OCI-LY3 (cell line): Measurements from ENCODE around the gene SPATA6.

Experiments used
- H2AFZ ChIP-seq: fragments of 200-600, 300-600 bp; shearing (Covaris generic); 2 replicates; pipeline ENCODE4 v1.6.0; 2014; ENCODE audit warnings: antibody characterized with exemption, low read depth, low read length
- H3K27ac ChIP-seq: fragments of 200-600, 300-600 bp; sonication (generic); 2 replicates; pipeline ENCODE4 v1.5.1; 2014; ENCODE audit warnings: mild to moderate bottlenecking, low read length, moderate library complexity, mixed read lengths
- H3K27me3 ChIP-seq: fragments of 200-600, 300-600 bp; sonication (generic); 2 replicates; pipeline ENCODE4 v1.6.1; 2014; ENCODE audit warnings: low read depth, low read length, mixed read lengths
- H3K36me3 ChIP-seq: fragments of 200-600, 300-600 bp; sonication (generic); replicated peaks from 2 replicates; pipeline ENCODE3; 2014; ENCODE audit warnings: low read depth, low read length, mixed read lengths
- H3K4me1 ChIP-seq: fragments of 300-600, 200-600 bp; sonication (generic); 2 replicates; pipeline ENCODE4 v1.6.1; 2014; ENCODE audit warnings: low read length, mixed read lengths
- H3K4me2 ChIP-seq: fragments of 200-600, 300-600 bp; sonication (generic); 2 replicates; pipeline ENCODE4 v1.6.1; 2014; ENCODE audit warnings: low read length, mixed read lengths
- H3K4me3 ChIP-seq: fragments of 300-600, 200-600 bp; sonication (generic); 2 replicates; pipeline ENCODE4 v1.5.1; 2014; ENCODE audit warnings: antibody characterized with exemption, mild to moderate bottlenecking, low read length, moderate library complexity
- H3K79me2 ChIP-seq: fragments of 300-600, 200-600 bp; shearing (Covaris generic); 2 replicates; pipeline ENCODE4 v1.6.1; 2014; ENCODE audit warnings: mild to moderate bottlenecking, low read length, mixed read lengths
- H3K9ac ChIP-seq: fragments of 300-600, 200-600 bp; shearing (Covaris generic); 2 replicates; pipeline ENCODE4 v1.6.0; 2014; ENCODE audit warnings: mild to moderate bottlenecking, low read length, moderate library complexity
- H3K9me3 ChIP-seq: fragments of 200-600, 300-600 bp; shearing (Covaris generic); 2 replicates; pipeline ENCODE4 v1.6.1; 2014; ENCODE audit warnings: low read length, mixed read lengths; ENCODE audit not compliant: insufficient read depth
- H4K20me1 ChIP-seq: fragments of 200-600, 300-600 bp; sonication (generic); 2 replicates; pipeline ENCODE4 v1.6.1; 2016; ENCODE audit warnings: low read length, mixed read lengths; ENCODE audit not compliant: insufficient read depth
- CTCF ChIP-seq: fragments of 200-600, 300-600 bp; sonication (generic); IDR thresholded peaks from 2 replicates; pipeline ENCODE4 v1.5.1; 2014; ENCODE audit warnings: antibody characterized with exemption, low read length, low read depth
- EZH2phosphoT487 ChIP-seq: fragments of 200-600 bp; shearing (Covaris generic); IDR thresholded peaks from 2 replicates; pipeline ENCODE4 v1.6.1; 2018; ENCODE audit warnings: antibody characterized with exemption, mixed run types, low read depth

Gene SPATA6

DNA sequence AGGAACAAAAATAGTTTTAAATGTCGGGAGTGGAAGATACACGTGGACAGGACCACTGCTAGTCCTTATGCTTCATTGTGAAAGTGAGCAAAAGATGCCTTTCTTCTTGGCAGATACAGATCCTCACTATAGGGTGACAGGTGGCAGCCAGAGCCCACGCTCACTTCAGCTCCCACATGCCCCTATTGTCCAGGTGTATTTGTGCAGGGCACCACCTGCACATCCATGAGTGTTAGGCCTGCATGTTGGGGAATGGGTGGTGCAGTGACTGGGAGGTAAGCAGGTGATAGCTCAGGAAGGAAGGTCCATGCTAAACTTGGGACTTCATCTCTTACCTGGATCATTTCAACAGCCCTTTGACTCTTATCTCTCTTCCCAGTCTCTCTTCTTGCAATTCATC, 222.1 kb downstream of the SPATA6 start:
- no peak overlapping the region for H2AFZ ChIP-seq
- no peaks in the 10 kb centered on the region for H3K27me3 ChIP-seq
- TF ChIP-seq EZH2phosphoT487 (no peak), CTCF (no peak)

DNA sequence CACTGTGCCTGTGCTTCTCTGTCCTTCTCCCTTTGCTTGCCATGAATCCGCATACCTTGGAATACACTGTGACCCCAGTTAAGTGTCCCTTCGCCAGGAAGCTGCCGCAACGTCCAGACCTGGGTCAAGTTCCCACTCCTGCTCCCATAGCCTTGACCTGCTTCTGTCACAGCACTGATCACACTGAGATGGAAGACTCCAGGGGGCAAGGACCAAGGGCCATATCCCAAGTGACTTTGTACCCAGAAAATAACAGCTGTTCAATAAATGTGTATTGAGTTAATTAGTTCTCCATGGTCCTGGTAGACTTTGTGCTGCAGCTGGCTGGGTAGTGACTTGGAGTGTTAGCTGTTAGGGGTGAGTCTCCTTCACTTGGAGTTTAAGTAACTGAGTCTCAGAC, 223.6 kb downstream of the SPATA6 start:
- no peaks in the 10 kb centered on the region for H3K9me3 ChIP-seq
- H3K4me3 ChIP-seq: no peak overlapping the region
- H2AFZ ChIP-seq: no peak overlapping the region
- H3K79me2 ChIP-seq: no peaks in the 10 kb centered on the region
- no peaks in the 10 kb centered on the region for H3K27me3 ChIP-seq
- H3K9ac ChIP-seq: no peak overlapping the region
- H4K20me1 ChIP-seq: no peaks in the 10 kb centered on the region
- H3K36me3 ChIP-seq: no peaks in the 10 kb centered on the region
- no peak overlapping the region for H3K27ac ChIP-seq
- peaks cover 3% of the 10 kb centered on the region; the same call in 1 of the 2 replicates for H3K4me1 ChIP-seq
- TF ChIP-seq CTCF: no peak
- TF ChIP-seq EZH2phosphoT487: no peak
- H3K4me2 ChIP-seq: no peak overlapping the region

More for the DNA sequence above, 222.1 kb downstream of the SPATA6 start:
- H3K9me3 ChIP-seq: no peaks in the 10 kb centered on the region
- H4K20me1 ChIP-seq: no peaks in the 10 kb centered on the region
- no peaks in the 10 kb centered on the region for H3K36me3 ChIP-seq
- H3K9ac ChIP-seq: no peak overlapping the region
- peaks cover 3% of the 10 kb centered on the region; the same call in 1 of the 2 replicates for H3K4me1 ChIP-seq
- no peak overlapping the region for H3K4me2 ChIP-seq
- no peaks in the 10 kb centered on the region for H3K79me2 ChIP-seq
- H3K27ac ChIP-seq: no peak overlapping the region
- no peak overlapping the region for H3K4me3 ChIP-seq

- Histone ChIP-seq H4K20me1 (no peaks in the 10 kb centered on the region), H3K4me1 (peaks cover 6% of the 10 kb centered on the region; the same call in 1 of the 2 replicates), H3K9me3 (no peaks in the 10 kb centered on the region), H3K79me2 (no peaks in the 10 kb centered on the region), H3K9ac (no peak overlapping the region), H3K27me3 (no peaks in the 10 kb centered on the region), H3K4me2 (no peak overlapping the region), H3K4me3 (no peak overlapping the region), H2AFZ (no peak overlapping the region), H3K27ac (no peak overlapping the region), H3K36me3 (no peaks in the 10 kb centered on the region)
- TF ChIP-seq CTCF (no peak), EZH2phosphoT487 (no peak)
These were observed 225.3 kb downstream of the SPATA6 start for GRCh38 chr1:48246727-48247126.
